NCI-H2196 (cell line): ENCODE results near the gene PSMD14.

Source experiments
- DNase-seq: peaks from one replicate; lab custom pipeline; 2025; ENCODE audit not compliant: unreplicated experiment; lab: John Stamatoyannopoulos, UW

Gene PSMD14

GRCh38 chr2:161381546-161381945, 73.3 kb downstream of the PSMD14 start:
- DNase-seq, result no peak

- DNase-seq, result no peak
Observed at GRCh38 chr2:161382747-161383146, 74.5 kb downstream of the PSMD14 start.

- DNase-seq, result no peak
Observed at GRCh38 chr2:161384864-161385263, 76.6 kb downstream of the PSMD14 start.

- DNase-seq, result no peak
Observed at GRCh38 chr2:161386228-161386824, 78.1 kb downstream of the PSMD14 start.

- DNase-seq, result no peak
Observed at GRCh38 chr2:161388146-161388779, 80.0 kb downstream of the PSMD14 start.

- no peak for DNase-seq
Observed at GRCh38 chr2:161391737-161392506, 83.7 kb downstream of the PSMD14 start.

GRCh38 chr2:161400076-161400475, 91.9 kb downstream of the PSMD14 start:
- DNase-seq, result no peak

- no peak for DNase-seq
Observed at GRCh38 chr2:161402297-161402696, 94.1 kb downstream of the PSMD14 start.

GRCh38 chr2:161406316-161406715, 98.1 kb downstream of the PSMD14 start:
- DNase-seq, result no peak

GRCh38 chr2:161407597-161407996, 99.4 kb downstream of the PSMD14 start:
- no peak for DNase-seq

GRCh38 chr2:161409308-161409907, 101.2 kb downstream of the PSMD14 start:
- DNase-seq, result no peak

GRCh38 chr2:161412346-161412745, 104.1 kb downstream of the PSMD14 start:
- no peak for DNase-seq

GRCh38 chr2:161414042-161415033, 106.1 kb downstream of the PSMD14 start:
- DNase-seq, result peak; percentile 23

- DNase-seq, result no peak
Observed at GRCh38 chr2:161415034-161415986, 107.1 kb downstream of the PSMD14 start.

GRCh38 chr2:161415987-161416707, 107.9 kb downstream of the PSMD14 start, which contains the start of gene TBR1:
Gene TBR1 (plus strand): TSS chr2:161416297. CDS start chr2:161416411, 114 bp downstream.
- DNase-seq, result no peak

GRCh38 chr2:161416708-161417437, 108.6 kb downstream of the PSMD14 start:
- DNase-seq, result no peak

- no peak for DNase-seq
Observed at GRCh38 chr2:161417438-161418274, 109.4 kb downstream of the PSMD14 start.
